NCI-H2227 (cell line): ENCODE data around the gene BCDIN3D.

Experiments used
- DNase-seq: peaks from one replicate; lab custom pipeline; 2025; ENCODE audit not compliant: unreplicated experiment; lab: John Stamatoyannopoulos, UW

BCDIN3D gene

GRCh38 chr12:49800421-49801140, 42.3 kb downstream of the BCDIN3D start:
- DNase-seq = no peak

- DNase-seq = no peak
Observed at GRCh38 chr12:49798934-49799333, 44.0 kb downstream of the BCDIN3D start.

- DNase-seq = no peak
Observed at GRCh38 chr12:49798248-49798647, 44.7 kb downstream of the BCDIN3D start.

GRCh38 chr12:49797449-49797776, 45.5 kb downstream of the BCDIN3D start:
- no peak for DNase-seq

- no peak for DNase-seq
Observed at GRCh38 chr12:49796606-49797448, 46.1 kb downstream of the BCDIN3D start.

GRCh38 chr12:49796155-49796554, 46.8 kb downstream of the BCDIN3D start:
- no peak for DNase-seq

GRCh38 chr12:49795654-49796105, 47.2 kb downstream of the BCDIN3D start:
- no peak for DNase-seq

DNA sequence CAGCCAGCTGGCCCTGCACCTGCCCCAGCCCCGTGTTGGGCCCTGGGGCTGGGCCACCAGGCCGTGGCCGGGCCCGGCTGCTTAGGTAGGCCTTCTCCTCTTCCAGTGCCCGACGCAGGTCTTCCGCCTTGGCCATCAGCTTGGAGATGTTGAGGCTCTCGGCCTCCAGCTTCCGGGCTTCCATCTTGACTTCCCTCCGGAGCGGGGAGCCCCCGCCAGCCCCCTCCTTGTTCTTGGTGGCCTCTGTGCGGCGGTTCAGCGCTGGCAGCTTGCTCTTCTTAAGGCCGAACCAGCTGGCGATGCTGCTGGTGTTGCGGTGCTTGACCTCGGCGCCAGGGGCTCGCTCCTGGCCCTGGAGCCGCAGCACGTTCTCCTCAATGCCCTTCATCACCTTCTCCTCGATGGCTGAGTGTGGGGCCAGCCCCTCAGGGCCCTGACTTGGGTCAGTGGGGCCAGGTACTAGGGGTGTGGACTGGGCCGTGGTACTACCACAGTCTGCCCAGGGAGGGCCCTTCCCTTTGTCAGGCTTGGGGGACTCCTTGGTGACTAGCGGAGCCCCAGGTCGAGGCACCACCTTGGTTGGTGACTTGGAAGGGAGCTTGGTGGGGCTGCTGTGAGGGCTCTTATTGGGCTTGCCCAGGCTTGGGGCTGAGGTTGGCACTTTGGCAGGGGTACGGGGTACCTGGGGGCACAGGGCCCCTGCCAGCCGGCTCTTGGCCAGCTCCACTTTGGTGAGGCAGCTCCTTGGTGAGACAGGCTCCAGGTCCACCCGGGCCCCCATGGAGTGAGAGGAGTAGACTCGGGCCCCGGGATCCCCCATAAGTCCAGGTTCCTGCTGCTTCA, 47.9 kb downstream of the BCDIN3D start:
- no peak for DNase-seq

DNA sequence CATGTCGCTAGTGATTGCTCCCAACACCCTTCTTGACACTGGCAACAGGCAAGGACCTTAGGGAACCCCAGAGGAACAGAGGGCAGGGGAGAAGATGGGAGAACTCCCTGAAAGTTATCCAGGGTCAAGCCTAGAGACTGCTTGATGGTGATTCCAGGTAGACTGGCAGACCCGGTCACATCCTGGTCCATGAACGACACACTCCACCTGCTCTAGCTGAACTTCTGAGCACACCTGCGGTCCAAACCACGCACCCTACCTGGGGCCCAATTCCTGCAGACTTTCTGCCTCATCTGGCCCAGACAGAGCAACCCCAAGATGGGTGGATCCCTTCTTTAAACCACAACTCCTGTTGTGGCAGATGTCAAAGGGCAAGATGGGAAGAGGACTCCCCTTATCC, 48.9 kb downstream of the BCDIN3D start:
- DNase-seq = no peak

- DNase-seq = no peak
Observed at GRCh38 chr12:49793620-49794019, 49.3 kb downstream of the BCDIN3D start.

DNA sequence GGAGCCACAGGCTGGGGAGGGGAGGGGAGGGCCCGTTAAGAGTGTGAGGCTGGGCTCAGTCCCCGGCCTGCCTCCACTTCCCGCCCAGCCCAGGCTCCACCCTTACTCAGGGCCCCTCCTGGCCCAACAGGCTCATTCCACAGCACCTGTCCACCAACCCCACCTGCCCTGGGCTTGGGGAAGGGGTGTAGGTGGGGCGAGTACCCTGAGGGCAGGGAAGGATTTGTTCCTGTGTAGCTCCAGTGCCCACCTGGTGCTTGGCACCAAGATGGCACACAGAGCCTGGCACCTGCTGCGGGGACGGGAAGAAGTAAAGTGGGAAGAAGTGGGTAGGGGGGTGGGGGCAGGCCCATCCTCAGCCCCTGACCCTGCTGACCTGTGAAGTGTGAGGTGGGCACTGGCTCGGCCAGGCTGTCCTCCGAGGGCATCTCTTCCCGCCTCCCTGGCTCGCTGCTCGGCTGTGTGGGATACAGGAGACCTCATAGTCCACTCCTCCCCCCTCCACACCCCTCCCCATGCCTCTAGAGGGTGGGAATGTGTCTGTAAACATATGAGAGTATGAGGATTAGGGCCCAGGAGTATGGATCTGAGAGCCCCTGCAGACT, 49.8 kb downstream of the BCDIN3D start:
- DNase-seq = no peak

GRCh38 chr12:49792181-49792970, 50.5 kb downstream of the BCDIN3D start:
- DNase-seq = no peak

DNA sequence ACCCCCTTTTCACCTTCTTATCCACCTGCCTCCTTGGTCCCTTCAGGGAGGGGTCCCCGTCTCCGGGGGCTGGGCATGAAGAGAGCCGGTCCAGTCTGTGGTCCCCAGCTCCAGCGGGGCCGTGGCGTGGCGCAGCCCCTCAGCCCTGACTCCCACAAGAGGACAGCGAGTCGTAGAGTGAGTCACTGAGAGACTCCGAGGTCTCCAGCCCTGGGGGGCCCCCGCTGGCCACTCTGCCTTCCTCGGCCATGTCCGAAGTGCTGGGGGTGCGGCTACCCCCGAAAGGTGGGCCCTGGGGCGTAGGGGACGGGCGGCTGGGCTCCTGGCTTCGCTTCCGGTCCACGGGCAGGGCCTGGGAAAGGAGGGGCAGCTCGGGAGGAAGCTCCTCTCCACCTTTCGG, 51.2 kb downstream of the BCDIN3D start:
- DNase-seq = no peak

DNA sequence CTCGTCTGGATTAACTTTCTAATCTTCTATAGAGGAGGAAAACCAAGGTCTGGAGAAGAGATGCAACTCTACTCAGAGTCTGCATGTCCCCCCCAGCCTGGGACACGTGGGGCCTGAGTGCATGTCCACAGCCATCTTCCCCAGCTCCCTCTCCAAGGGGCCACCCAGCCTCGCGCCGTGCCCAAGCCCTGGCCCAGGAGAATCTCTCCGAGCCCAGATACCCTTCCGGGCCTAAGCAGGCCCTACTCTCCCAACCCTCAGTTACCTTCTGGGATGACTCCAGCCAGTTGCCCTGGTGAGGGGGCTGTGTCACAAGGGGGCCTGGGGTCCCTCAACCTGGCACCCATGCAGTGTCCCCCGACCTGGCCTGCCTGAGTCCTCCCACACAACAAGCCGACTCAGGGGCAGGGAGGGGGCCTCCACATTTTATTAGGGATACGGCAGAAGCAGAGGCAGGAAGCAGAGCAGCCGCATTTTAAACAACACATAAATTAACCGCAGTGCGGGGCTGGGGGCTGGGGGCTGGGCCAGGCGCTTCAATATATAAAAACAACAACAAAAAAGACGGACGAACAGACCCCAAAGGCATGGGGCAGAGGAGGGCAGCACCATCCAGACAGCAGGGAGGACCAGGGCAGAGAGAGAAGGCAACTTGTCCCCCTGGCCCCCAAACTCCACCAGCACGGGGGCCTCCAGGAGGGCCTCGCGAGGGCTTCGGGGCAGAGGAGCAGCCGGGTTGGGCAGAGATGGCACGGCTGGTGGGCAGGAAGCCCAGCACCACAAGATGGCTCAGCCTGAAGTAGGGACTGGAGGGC, 52.0 kb downstream of the BCDIN3D start:
- DNase-seq = no peak

DNA sequence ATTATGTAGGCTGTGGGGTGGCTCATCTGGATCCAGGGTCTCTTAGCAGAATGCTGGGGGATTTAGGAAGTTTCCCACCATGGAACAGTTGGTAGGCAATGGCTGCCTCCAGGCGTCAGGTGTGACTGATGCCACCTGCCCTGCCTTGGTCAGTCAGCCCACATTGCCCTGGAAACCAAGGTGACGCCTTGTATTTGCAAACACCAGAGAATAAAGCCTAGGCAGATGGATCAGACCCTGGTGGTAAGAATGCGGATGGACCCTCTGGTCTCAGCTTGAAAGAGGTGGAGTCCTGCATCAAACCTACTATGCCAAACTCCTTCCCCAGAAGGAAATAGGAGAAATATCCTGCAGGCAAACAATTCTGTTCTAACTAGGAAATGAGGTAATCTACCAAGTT, 52.9 kb downstream of the BCDIN3D start:
- no peak for DNase-seq

DNA sequence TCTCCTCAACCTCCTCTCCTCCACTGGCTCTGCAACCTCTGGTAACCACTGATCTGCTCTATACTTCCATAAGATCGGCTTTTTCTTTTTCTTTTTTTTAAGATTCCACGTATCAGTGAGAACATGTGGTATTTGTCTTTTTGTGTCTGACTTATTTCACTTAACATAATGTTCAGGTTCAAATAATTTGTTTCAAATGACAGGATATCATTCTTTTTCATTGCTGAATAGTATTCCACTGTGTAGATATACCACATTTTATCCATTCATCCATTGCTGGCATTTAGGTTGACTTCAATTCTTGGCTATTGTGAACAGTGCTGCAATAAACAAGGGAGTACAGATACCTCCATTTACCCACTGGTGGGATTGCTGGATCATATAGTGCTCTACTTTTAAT, 55.2 kb downstream of the BCDIN3D start:
- DNase-seq = no peak
